Astrocyte (in vitro differentiated cells and primary cell): ENCODE measurements around the gene KCNJ3. TPM values are rescaled to one million over a fixed set of nuclear protein-coding genes. Genes with fewer than 3 reads are reported as not detected.

Experiments
- DNase-seq: peaks from one replicate; pipeline ENCODE4 v3.0.0-alpha.2; 2010; ENCODE audit warnings: low read depth
- FAIRE-seq: peaks from 2 replicates; lab custom pipeline; 2011; peaks lifted over from hg19 to GRCh38; lab: Jason Lieb, UNC
- H2AFZ ChIP-seq: 2 replicates; pipeline ENCODE4 v1.6.0; 2012; ENCODE audit warnings: low read depth, low read length, inconsistent platforms
- H3K27ac ChIP-seq: 2 replicates; pipeline ENCODE4 v1.5.1; 2011; ENCODE audit warnings: low read depth, low read length, inconsistent platforms
- H3K27me3 ChIP-seq: 2 replicates; pipeline ENCODE4 v1.6.0; 2011; ENCODE audit warnings: low read length, inconsistent platforms; ENCODE audit not compliant: insufficient read depth
- H3K36me3 ChIP-seq: 2 replicates; pipeline ENCODE4 v1.5.1; 2011; ENCODE audit warnings: low read length, inconsistent platforms; ENCODE audit not compliant: insufficient read depth
- H3K4me1 ChIP-seq: 2 replicates; pipeline ENCODE4 v1.5.1; 2011; ENCODE audit warnings: low read length, inconsistent platforms; ENCODE audit not compliant: insufficient read depth
- H3K4me2 ChIP-seq: 2 replicates; pipeline ENCODE4 v1.6.0; 2012; ENCODE audit warnings: low read length, inconsistent platforms
- H3K4me3 ChIP-seq: 2 replicates; pipeline ENCODE4 v1.5.1; 2011; ENCODE audit warnings: low read depth, mild to moderate bottlenecking, low read length, inconsistent platforms; ENCODE audit not compliant: insufficient read depth
- H3K79me2 ChIP-seq: 2 replicates; pipeline ENCODE4 v1.6.0; 2012; ENCODE audit warnings: mild to moderate bottlenecking, low read length, inconsistent platforms; ENCODE audit not compliant: insufficient read depth
- H3K9ac ChIP-seq: 2 replicates; pipeline ENCODE4 v1.6.0; 2012; ENCODE audit warnings: mild to moderate bottlenecking, low read length, inconsistent platforms
- H3K9me3 ChIP-seq: 2 replicates; pipeline ENCODE4 v1.5.1; 2012; ENCODE audit warnings: low read depth, mild to moderate bottlenecking, low read length, inconsistent platforms; ENCODE audit not compliant: insufficient read depth
- H4K20me1 ChIP-seq: 2 replicates; pipeline ENCODE4 v1.6.0; 2012; ENCODE audit warnings: low read length, inconsistent platforms; ENCODE audit not compliant: insufficient read depth
- H3K27ac Mint-ChIP-seq: one replicate; pipeline ENCODE4 v1.8.0; 2021; ENCODE audit warnings: mild to moderate bottlenecking, mixed read lengths; ENCODE audit not compliant: unreplicated experiment
- H3K27me3 Mint-ChIP-seq: one replicate; pipeline ENCODE4 v1.8.0; 2021; ENCODE audit warnings: low read depth, mixed read lengths; ENCODE audit not compliant: unreplicated experiment
- H3K36me3 Mint-ChIP-seq: one replicate; pipeline ENCODE4 v1.8.0; 2021; ENCODE audit warnings: low read depth, mixed read lengths; ENCODE audit not compliant: unreplicated experiment
- H3K4me1 Mint-ChIP-seq: one replicate; pipeline ENCODE4 v1.8.0; 2021; ENCODE audit warnings: low read depth, mixed read lengths; ENCODE audit not compliant: unreplicated experiment
- H3K4me3 Mint-ChIP-seq: one replicate; pipeline ENCODE4 v1.8.0; 2021; ENCODE audit warnings: mild to moderate bottlenecking, moderate library complexity, mixed read lengths; ENCODE audit not compliant: unreplicated experiment
- H3K9me3 Mint-ChIP-seq: one replicate; pipeline ENCODE4 v1.8.0; 2021; ENCODE audit warnings: mild to moderate bottlenecking, mixed read lengths; ENCODE audit not compliant: unreplicated experiment
- CTCF ChIP-seq: IDR thresholded peaks from 2 replicates; pipeline ENCODE4 v1.5.1; 2011; ENCODE audit warnings: low read depth, mild to moderate bottlenecking, inconsistent platforms, low read length, moderate library complexity; ENCODE audit not compliant: insufficient read depth
- EZH2 ChIP-seq: IDR thresholded peaks from 2 replicates; pipeline ENCODE4 v1.6.1; 2012; ENCODE audit warnings: mild to moderate bottlenecking, low read length, inconsistent platforms; ENCODE audit not compliant: insufficient read depth
- total RNA-seq: library from RNA; stranded (reverse); gene quantifications from 2 replicates; pipeline ENCODE4 v1.2.1, GENCODE V29; 2021

KCNJ3 gene
- total RNA-seq, 1 donor from 2014 or later, result not detected

- no peak overlapping the region for H2AFZ ChIP-seq
- H3K4me2 ChIP-seq, result no peak overlapping the region
- H4K20me1 ChIP-seq, result no peaks in the 10 kb centered on the region
- DNase-seq, result no peak
- TF ChIP-seq EZH2 (no peak), CTCF (no peak)
- Mint-ChIP-seq H3K36me3 (no peaks in the 10 kb centered on the region), H3K4me3 (no peak overlapping the region), H3K27ac (no peak overlapping the region), H3K4me1 (no peaks in the 10 kb centered on the region), H3K9me3 (no peaks in the 10 kb centered on the region), H3K27me3 (no peaks in the 10 kb centered on the region)
- H3K79me2 ChIP-seq, result no peaks in the 10 kb centered on the region
- no peak overlapping the region for H3K4me3 ChIP-seq
- H3K27me3 ChIP-seq, result no peaks in the 10 kb centered on the region
- H3K36me3 ChIP-seq, result no peaks in the 10 kb centered on the region
- H3K27ac ChIP-seq, result no peak overlapping the region
- no peak for FAIRE-seq
- no peak overlapping the region for H3K9ac ChIP-seq
- no peaks in the 10 kb centered on the region for H3K9me3 ChIP-seq
- H3K4me1 ChIP-seq, result no peaks in the 10 kb centered on the region
These were observed 73.3 kb downstream of the KCNJ3 start for GRCh38 chr2:154771664-154772284.

- Mint-ChIP-seq H3K4me1 (no peaks in the 10 kb centered on the region), H3K9me3 (no peaks in the 10 kb centered on the region), H3K4me3 (no peak overlapping the region), H3K27ac (no peak overlapping the region), H3K27me3 (no peaks in the 10 kb centered on the region), H3K36me3 (no peaks in the 10 kb centered on the region)
- FAIRE-seq (no peak), DNase-seq (no peak)
- no peaks in the 10 kb centered on the region for H3K27me3 ChIP-seq
- H3K27ac ChIP-seq, result no peak overlapping the region
- no peaks in the 10 kb centered on the region for H3K79me2 ChIP-seq
- H4K20me1 ChIP-seq, result no peaks in the 10 kb centered on the region
- no peaks in the 10 kb centered on the region for H3K4me1 ChIP-seq
- no peak for TF ChIP-seq CTCF
- no peak for TF ChIP-seq EZH2
- no peak overlapping the region for H3K9ac ChIP-seq
- H3K36me3 ChIP-seq, result no peaks in the 10 kb centered on the region
- H3K4me3 ChIP-seq, result no peak overlapping the region
- no peak overlapping the region for H2AFZ ChIP-seq
- H3K9me3 ChIP-seq, result no peaks in the 10 kb centered on the region
- no peak overlapping the region for H3K4me2 ChIP-seq
These were observed 78.3 kb downstream of the KCNJ3 start for GRCh38 chr2:154776825-154777224.

GRCh38 chr2:154794406-154794805, 95.9 kb downstream of the KCNJ3 start:
- Histone ChIP-seq H3K4me1 (no peaks in the 10 kb centered on the region), H3K9ac (no peak overlapping the region), H3K36me3 (no peaks in the 10 kb centered on the region), H3K27ac (no peak overlapping the region), H3K27me3 (no peaks in the 10 kb centered on the region), H4K20me1 (no peaks in the 10 kb centered on the region), H3K9me3 (no peaks in the 10 kb centered on the region), H3K4me3 (no peak overlapping the region), H3K4me2 (no peak overlapping the region), H3K79me2 (no peaks in the 10 kb centered on the region), H2AFZ (no peak overlapping the region)
- no peak for DNase-seq
- TF ChIP-seq CTCF (no peak), EZH2 (no peak)
- no peaks in the 10 kb centered on the region for H3K9me3 Mint-ChIP-seq
- H3K27ac Mint-ChIP-seq, result no peak overlapping the region
- no peak for FAIRE-seq
- no peak overlapping the region for H3K4me3 Mint-ChIP-seq
- no peaks in the 10 kb centered on the region for H3K27me3 Mint-ChIP-seq
- H3K4me1 Mint-ChIP-seq, result no peaks in the 10 kb centered on the region
- H3K36me3 Mint-ChIP-seq, result no peaks in the 10 kb centered on the region
